GM12878 (cell line): ENCODE data around the gene SENP8. TPM values are rescaled to one million over a fixed set of nuclear protein-coding genes. Genes with fewer than 3 reads are reported as not detected.

Source experiments
- ATAC-seq: fragments of 200-7000 bp; cut with Tn5 transposase; 3 replicates; pipeline ENCODE4 v1.9.1; 2020; ENCODE audit warnings: mild to moderate bottlenecking, moderate library complexity
- BruUV-seq: library from RNA; stranded (reverse); fragments of 400-500 nt; replicated peaks from 2 replicates; lab custom pipeline; 2021; lab: Mats Ljungman, UMichigan
- CTCF ChIA-PET: fragments of 300-600 bp; sonication (Branson Sonifier 250); formaldehyde crosslinking; extraction: SDS; loops from one replicate; lab custom pipeline; 2021; ENCODE audit warnings: inconsistent platforms; lab: Yijun Ruan, JAX
- POLR2A ChIA-PET: fragments of 350-600 bp; formaldehyde crosslinking; extraction: SDS; loops from one replicate; lab custom pipeline; 2021; ENCODE audit warnings: inconsistent platforms; lab: Charles Lee
- RAD21 ChIA-PET: fragments of 300-600 bp; sonication (Branson Sonifier 250); formaldehyde crosslinking; loops from one replicate; lab custom pipeline; 2023; ENCODE audit warnings: antibody characterized with exemption; ENCODE audit not compliant: unreplicated experiment; lab: Charles Lee
- SMC1A ChIA-PET: fragments of 300-600 bp; sonication (Branson Sonifier 250); formaldehyde crosslinking; loops from one replicate; lab custom pipeline; 2023; ENCODE audit not compliant: unreplicated experiment, uncharacterized antibody; lab: Charles Lee
- DNase-seq: peaks from one replicate; pipeline ENCODE4 v3.0.0-alpha.2; 2011; ENCODE audit warnings: low read depth, low spot score
- FAIRE-seq: peaks from 3 replicates; lab custom pipeline; 2011; peaks lifted over from hg19 to GRCh38; lab: Jason Lieb, UNC
- H2AFZ ChIP-seq: 2 replicates; pipeline ENCODE4 v1.6.0; 2011; ENCODE audit warnings: low read depth, low read length, control low read depth; ENCODE audit not compliant: control insufficient read depth
- H3K27ac ChIP-seq: 2 replicates; pipeline ENCODE4 v1.5.1; 2011; ENCODE audit warnings: control low read depth; ENCODE audit not compliant: control insufficient read depth, insufficient read depth
- H3K27me3 ChIP-seq, 2 experiments: replicated peaks in 1 of 2; 2 replicates each; pipeline versions ENCODE4 v1.6.0 to v1.6.1; 2011; ENCODE audit warnings: low read length in 1 of 2; ENCODE audit not compliant: control insufficient read depth in 2 of 2, insufficient read depth in 2 of 2
- H3K36me3 ChIP-seq, 2 experiments: 2 replicates each; pipeline ENCODE4 v1.5.1; 2011; ENCODE audit warnings: low read length in 1 of 2; ENCODE audit not compliant: control insufficient read depth in 2 of 2, insufficient read depth in 2 of 2
- H3K4me1 ChIP-seq: 2 replicates; pipeline ENCODE4 v1.6.1; 2011; ENCODE audit warnings: mild to moderate bottlenecking, low read length, moderate library complexity, mixed read lengths; ENCODE audit not compliant: control insufficient read depth, insufficient read depth
- H3K4me2 ChIP-seq: 2 replicates; pipeline ENCODE4 v1.6.0; 2011; ENCODE audit warnings: control low read depth; ENCODE audit not compliant: control insufficient read depth, insufficient read depth
- H3K4me3 ChIP-seq: fragments of 200-600 bp; sonication (generic); 2 replicates; pipeline ENCODE4 v1.5.1; 2016
- H3K79me2 ChIP-seq: 2 replicates; pipeline ENCODE4 v1.6.0; 2011; ENCODE audit warnings: low read length; ENCODE audit not compliant: control insufficient read depth, insufficient read depth
- H3K9ac ChIP-seq: 2 replicates; pipeline ENCODE4 v1.8.0; 2011; ENCODE audit warnings: low read length, control low read depth, mixed read lengths; ENCODE audit not compliant: control insufficient read depth, insufficient read depth
- H3K9me3 ChIP-seq: replicated peaks from 3 replicates; pipeline ENCODE4 v1.5.1; 2011; ENCODE audit warnings: mild to moderate bottlenecking, low read length; ENCODE audit not compliant: control insufficient read depth, insufficient read depth
- H4K20me1 ChIP-seq: 2 replicates; pipeline ENCODE4 v1.6.0; 2011; ENCODE audit not compliant: control insufficient read depth, insufficient read depth
- CHD2 ChIP-seq: IDR thresholded peaks from 2 replicates; pipeline ENCODE4 v1.6.1; 2011; ENCODE audit warnings: low read depth, low read length, improper control_type of control experiment, borderline replicate concordance
- KAT2A ChIP-seq: conservative IDR thresholded peaks from 2 replicates; pipeline ENCODE4 v1.6.1; 2011; ENCODE audit warnings: low read depth, low read length; ENCODE audit not compliant: control insufficient read depth
- MTA3 ChIP-seq: IDR thresholded peaks from 2 replicates; pipeline ENCODE4 v1.6.1; 2012; ENCODE audit warnings: low read length, inconsistent platforms, borderline replicate concordance
- NFXL1 ChIP-seq: fragments of 450-650 bp; IDR thresholded peaks from 2 replicates; pipeline ENCODE4 v1.6.1; 2017; ENCODE audit warnings: antibody characterized with exemption, mild to moderate bottlenecking, borderline replicate concordance
- NRF1 ChIP-seq: conservative IDR thresholded peaks from 2 replicates; pipeline ENCODE4 v1.6.1; 2011; ENCODE audit warnings: mild to moderate bottlenecking, low read depth, low read length, improper control_type of control experiment
- PKNOX1 ChIP-seq: fragments of 450-650 bp; IDR thresholded peaks from 2 replicates; pipeline ENCODE4 v1.6.1; 2016; ENCODE audit warnings: mild to moderate bottlenecking
- RCOR1 ChIP-seq: conservative IDR thresholded peaks from 2 replicates; pipeline ENCODE4 v1.6.1; 2012; ENCODE audit warnings: low read depth, low read length, improper control_type of control experiment
- SMARCA5 ChIP-seq: fragments of 450-650 bp; IDR thresholded peaks from 2 replicates; pipeline ENCODE4 v1.6.1; 2017; ENCODE audit warnings: mild to moderate bottlenecking
- TCF3 ChIP-seq: IDR thresholded peaks from 2 replicates; pipeline ENCODE4 v1.6.1; 2012; ENCODE audit warnings: low read depth, mild to moderate bottlenecking, low read length, borderline replicate concordance; ENCODE audit not compliant: insufficient read depth
- ZBED1 ChIP-seq: IDR thresholded peaks from 2 replicates; pipeline ENCODE4 v1.6.1; 2016; ENCODE audit warnings: borderline replicate concordance
- ZNF592 ChIP-seq: fragments of 450-650 bp; IDR thresholded peaks from 2 replicates; pipeline ENCODE4 v1.6.1; 2017; ENCODE audit warnings: mild to moderate bottlenecking, moderate library complexity
- ZZZ3 ChIP-seq: IDR thresholded peaks from 2 replicates; pipeline ENCODE4 v1.6.1; 2011; ENCODE audit warnings: low read depth; ENCODE audit not compliant: control insufficient read depth, insufficient read length
- WGBS: methylation state at CpG from one replicate; pipeline ENCODE4 v1.1.6; 2016; ENCODE audit warnings: low lambda C conversion rate; ENCODE audit not compliant: insufficient replicate concordance, insufficient coverage; ENCODE audit errors: missing lambda C conversion rate; 5-methylcytosine and 5-hydroxymethylcytosine counted together
- in situ Hi-C: fragments of 300-500 bp; cut with MboI; formaldehyde crosslinking; loops from 9 replicates; pipeline ENCODE4 v1.14.3; 2018; ENCODE audit warnings: mixed read lengths
- intact Hi-C: fragments of 100-400 bp; cut with micrococcal nuclease; formaldehyde crosslinking; loops from one replicate; pipeline ENCODE4 v1.14.2; 2022; ENCODE audit not compliant: unreplicated experiment
- polyA plus RNA-seq, 11 experiments: library from polyadenylated mRNA; depleted of rRNA in 4 of 11; unstranded in 6 of 11; stranded (reverse) in 5 of 11; fragments of >200 nt; fragmentation: Nextera tagmentation in 4 of 11; fragmentation: Illumina TruSeq in 1 of 11; extraction: Ambion mirVana in 4 of 11; extraction: Trizol in 1 of 11; gene quantifications; 1 replicate in 1 of 11; 2 replicates in 10 of 11; pipeline versions ENCODE4 v1.2.1 to v1.2.3, GENCODE V29; 2011 to 2016; ENCODE audit warnings: inconsistent platforms in 2 of 11, missing spikeins in 2 of 11, low read depth in 1 of 11
- total RNA-seq, 4 experiments: library from RNA; depleted of rRNA in 3 of 4; stranded (reverse); fragments of >200 nt in 3 of 4; fragmentation: Illumina TruSeq in 1 of 4; extraction: Trizol in 1 of 4; gene quantifications; 2 replicates each; pipeline versions ENCODE4 v1.2.1 to v1.2.3, GENCODE V29; 2013 to 2021
- TF ChIP-seq, protein P1 (sequence below): fragments of 450-650 bp; IDR thresholded peaks from 2 replicates; pipeline ENCODE4 v1.6.1; 2016; ENCODE audit warnings: mild to moderate bottlenecking, moderate library complexity, borderline replicate concordance

The SENP8 gene
- total and polyA plus RNA-seq, 10 of the 15 experiments (the other 5 are each of a cell fraction or from before 2014, with no cell fraction given) = 0.87 to 5.6 (median 2.2) TPM

GRCh38 chr15:72175186-72176044 lies 57.2 kb downstream of the SENP8 start:
- Histone ChIP-seq H3K27me3 (no peaks in the 10 kb centered on the region), H3K4me1 (no peaks in the 10 kb centered on the region; the same call in 1 of the 2 replicates), H2AFZ (no peak overlapping the region), H3K4me3 (no peak overlapping the region), H4K20me1 (no peaks in the 10 kb centered on the region), H3K9ac (no peak overlapping the region), H3K4me2 (no peak overlapping the region), H3K27ac (no peak overlapping the region), H3K79me2 (no peaks in the 10 kb centered on the region), H3K9me3 (no peaks in the 10 kb centered on the region), H3K36me3 (no peaks in the 10 kb centered on the region)
- 49% methylated on average over 15 of the region's 15 CpGs for WGBS
- no peak for DNase-seq
- no peak for FAIRE-seq
- no TSS peak for BruUV-seq
- no peak for TF ChIP-seq SMARCA5
- TF ChIP-seq CHD2 = no peak
- TF ChIP-seq, protein P1, sequence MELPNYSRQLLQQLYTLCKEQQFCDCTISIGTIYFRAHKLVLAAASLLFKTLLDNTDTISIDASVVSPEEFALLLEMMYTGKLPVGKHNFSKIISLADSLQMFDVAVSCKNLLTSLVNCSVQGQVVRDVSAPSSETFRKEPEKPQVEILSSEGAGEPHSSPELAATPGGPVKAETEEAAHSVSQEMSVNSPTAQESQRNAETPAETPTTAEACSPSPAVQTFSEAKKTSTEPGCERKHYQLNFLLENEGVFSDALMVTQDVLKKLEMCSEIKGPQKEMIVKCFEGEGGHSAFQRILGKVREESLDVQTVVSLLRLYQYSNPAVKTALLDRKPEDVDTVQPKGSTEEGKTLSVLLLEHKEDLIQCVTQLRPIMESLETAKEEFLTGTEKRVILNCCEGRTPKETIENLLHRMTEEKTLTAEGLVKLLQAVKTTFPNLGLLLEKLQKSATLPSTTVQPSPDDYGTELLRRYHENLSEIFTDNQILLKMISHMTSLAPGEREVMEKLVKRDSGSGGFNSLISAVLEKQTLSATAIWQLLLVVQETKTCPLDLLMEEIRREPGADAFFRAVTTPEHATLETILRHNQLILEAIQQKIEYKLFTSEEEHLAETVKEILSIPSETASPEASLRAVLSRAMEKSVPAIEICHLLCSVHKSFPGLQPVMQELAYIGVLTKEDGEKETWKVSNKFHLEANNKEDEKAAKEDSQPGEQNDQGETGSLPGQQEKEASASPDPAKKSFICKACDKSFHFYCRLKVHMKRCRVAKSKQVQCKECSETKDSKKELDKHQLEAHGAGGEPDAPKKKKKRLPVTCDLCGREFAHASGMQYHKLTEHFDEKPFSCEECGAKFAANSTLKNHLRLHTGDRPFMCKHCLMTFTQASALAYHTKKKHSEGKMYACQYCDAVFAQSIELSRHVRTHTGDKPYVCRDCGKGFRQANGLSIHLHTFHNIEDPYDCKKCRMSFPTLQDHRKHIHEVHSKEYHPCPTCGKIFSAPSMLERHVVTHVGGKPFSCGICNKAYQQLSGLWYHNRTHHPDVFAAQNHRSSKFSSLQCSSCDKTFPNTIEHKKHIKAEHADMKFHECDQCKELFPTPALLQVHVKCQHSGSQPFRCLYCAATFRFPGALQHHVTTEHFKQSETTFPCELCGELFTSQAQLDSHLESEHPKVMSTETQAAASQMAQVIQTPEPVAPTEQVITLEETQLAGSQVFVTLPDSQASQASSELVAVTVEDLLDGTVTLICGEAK = no peak
- no peak for TF ChIP-seq MTA3
- TF ChIP-seq ZNF592 = no peak
- TF ChIP-seq NRF1 = no peak
- no peak for TF ChIP-seq RCOR1
- no peak for TF ChIP-seq ZBED1
- no peak for TF ChIP-seq PKNOX1
- TF ChIP-seq TCF3 = no peak
- no peak for TF ChIP-seq ZZZ3
- no peak for TF ChIP-seq NFXL1
- TF ChIP-seq KAT2A = no peak
- no peak for ATAC-seq
- intact Hi-C loops = no loop called here
- CTCF ChIA-PET = interaction anchor here (1.0 to 1.7 kb wide), 3 partner anchors 11 to 373 kb away, joined by 3 read pairs; no protein-coding TSS in a partner anchor
- RAD21 ChIA-PET = no interaction called here
- SMC1A ChIA-PET = no interaction called here
- POLR2A ChIA-PET = no interaction called here
- in situ Hi-C loops = no loop called here
